ENCODE data around the gene C6orf118. TPM values are rescaled to one million over a fixed set of nuclear protein-coding genes. Genes with fewer than 3 reads are reported as not detected.

C6orf118 gene
- total RNA-seq, 1 donor from 2014 or later = not detected

GRCh38 chr6:165298875-165299274 is 10.5 kb downstream of the C6orf118 start:
- Mint-ChIP-seq H3K4me3 (ENCODE audit: unreplicated experiment) (no peak overlapping the region), H3K9me3 (ENCODE audit: low read depth) (peaks cover 11% of the 10 kb centered on the region), H3K27ac (ENCODE audit: unreplicated experiment) (no peak overlapping the region), H3K36me3 (ENCODE audit: low read depth) (no peaks in the 10 kb centered on the region), H3K4me1 (ENCODE audit: low read depth) (no peaks in the 10 kb centered on the region), H3K27me3 (ENCODE audit: low read depth) (no peaks in the 10 kb centered on the region)
- TF ChIP-seq CTCF (IDR thresholded peaks at IDR 0.05) = no peak
- DNase-seq (ENCODE audit: low spot score) = no peak

GRCh38 chr6:165298402-165298801 is 11.0 kb downstream of the C6orf118 start:
- no peak for DNase-seq (ENCODE audit: low spot score)
- Mint-ChIP-seq H3K4me1 (ENCODE audit: low read depth) (no peaks in the 10 kb centered on the region), H3K27ac (ENCODE audit: unreplicated experiment) (no peak overlapping the region), H3K9me3 (ENCODE audit: low read depth) (peaks cover 11% of the 10 kb centered on the region), H3K4me3 (ENCODE audit: unreplicated experiment) (no peak overlapping the region), H3K36me3 (ENCODE audit: low read depth) (no peaks in the 10 kb centered on the region), H3K27me3 (ENCODE audit: low read depth) (no peaks in the 10 kb centered on the region)
- TF ChIP-seq CTCF (IDR thresholded peaks at IDR 0.05) = no peak

GRCh38 chr6:165292657-165293056 is 16.7 kb downstream of the C6orf118 start:
- peaks cover 7% of the 10 kb centered on the region for H3K27me3 Mint-ChIP-seq (ENCODE audit: low read depth)
- H3K4me3 Mint-ChIP-seq (ENCODE audit: unreplicated experiment) = no peak overlapping the region
- no peak overlapping the region for H3K27ac Mint-ChIP-seq (ENCODE audit: unreplicated experiment)
- DNase-seq (ENCODE audit: low spot score) = no peak
- TF ChIP-seq CTCF (IDR thresholded peaks at IDR 0.05) = no peak
- no peaks in the 10 kb centered on the region for H3K36me3 Mint-ChIP-seq (ENCODE audit: low read depth)
- no peaks in the 10 kb centered on the region for H3K4me1 Mint-ChIP-seq (ENCODE audit: low read depth)
- H3K9me3 Mint-ChIP-seq (ENCODE audit: low read depth) = peaks cover 16% of the 10 kb centered on the region

- Mint-ChIP-seq H3K4me3 (ENCODE audit: unreplicated experiment) (no peak overlapping the region), H3K27me3 (ENCODE audit: low read depth) (peaks cover 9% of the 10 kb centered on the region), H3K27ac (ENCODE audit: unreplicated experiment) (no peak overlapping the region), H3K9me3 (ENCODE audit: low read depth) (no peaks in the 10 kb centered on the region), H3K36me3 (ENCODE audit: low read depth) (no peaks in the 10 kb centered on the region), H3K4me1 (ENCODE audit: low read depth) (no peaks in the 10 kb centered on the region)
- no peak for TF ChIP-seq CTCF (IDR thresholded peaks at IDR 0.05)
- no peak for DNase-seq (ENCODE audit: low spot score)
These were observed 34.8 kb downstream of the C6orf118 start for GRCh38 chr6:165274611-165275010.

- H3K27me3 Mint-ChIP-seq (ENCODE audit: low read depth) = peaks cover 9% of the 10 kb centered on the region
- DNase-seq (ENCODE audit: low spot score) = no peak
- H3K36me3 Mint-ChIP-seq (ENCODE audit: low read depth) = no peaks in the 10 kb centered on the region
- H3K27ac Mint-ChIP-seq (ENCODE audit: unreplicated experiment) = no peak overlapping the region
- H3K4me3 Mint-ChIP-seq (ENCODE audit: unreplicated experiment) = no peak overlapping the region
- no peak for TF ChIP-seq CTCF (IDR thresholded peaks at IDR 0.05)
- no peaks in the 10 kb centered on the region for H3K9me3 Mint-ChIP-seq (ENCODE audit: low read depth)
- no peaks in the 10 kb centered on the region for H3K4me1 Mint-ChIP-seq (ENCODE audit: low read depth)
These were observed 36.8 kb downstream of the C6orf118 start for GRCh38 chr6:165272585-165272984.

Measured in chondrocyte (in vitro differentiated cells).